Glomerular visceral epithelial cell (primary cell): ENCODE measurements around the gene LLGL1.

Source experiments
- DNase-seq: peaks from one replicate; pipeline ENCODE4 v3.0.0-alpha.2; 2016; ENCODE audit errors: extremely low spot score

LLGL1 gene

DNA sequence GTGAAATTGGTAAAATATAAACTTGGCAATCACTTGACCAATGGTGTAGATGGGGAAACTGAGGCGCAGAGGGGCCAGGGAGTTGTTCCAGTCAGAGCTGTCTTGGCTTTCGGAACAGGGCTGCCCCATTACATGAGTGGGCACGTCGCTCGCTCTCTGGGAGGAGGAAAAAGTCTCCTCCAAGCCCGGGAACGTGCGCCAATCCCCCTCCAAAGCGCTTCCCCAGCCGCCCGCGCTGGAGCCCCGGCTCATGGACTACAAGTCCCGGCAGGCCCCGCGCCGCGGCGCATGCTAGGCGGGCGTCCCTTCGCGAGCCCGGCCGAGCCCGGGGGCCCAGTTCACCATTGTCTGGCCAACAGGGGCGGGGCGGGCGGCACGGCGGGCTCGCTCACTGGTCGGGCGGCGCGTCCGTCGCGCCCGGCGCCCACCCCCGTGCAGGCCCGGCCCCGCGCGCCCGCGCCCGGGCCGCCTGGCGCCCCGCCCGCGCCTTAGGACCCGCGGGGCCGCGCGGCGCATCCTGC is at the start of gene LLGL1:
Gene LLGL1 (plus strand): TSS at position 515 of the 521 bp plus-strand sequence. CDS start 48 bp downstream, outside the sequence.
- DNase-seq: peak; percentile 97

DNA sequence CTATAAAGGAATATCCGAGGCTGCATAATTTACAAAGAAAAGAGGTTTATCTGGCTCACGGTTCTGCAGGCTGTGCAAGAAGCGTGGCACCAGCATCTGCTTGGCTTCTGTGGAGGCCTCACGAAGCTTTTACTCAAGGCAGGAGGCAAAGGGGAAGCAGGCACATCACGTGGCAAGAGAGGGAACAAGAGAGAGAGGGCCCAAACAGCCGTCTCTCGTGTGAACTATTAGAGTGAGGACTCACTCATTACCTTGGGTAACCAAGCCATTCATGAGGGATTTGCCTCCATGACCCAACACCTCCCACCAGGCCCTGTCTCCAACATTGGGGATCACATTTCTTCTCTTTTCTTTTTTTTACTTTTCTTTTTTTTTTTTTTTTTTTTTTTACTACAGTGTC is 49.3 kb upstream of the LLGL1 start:
- no peak for DNase-seq

DNA sequence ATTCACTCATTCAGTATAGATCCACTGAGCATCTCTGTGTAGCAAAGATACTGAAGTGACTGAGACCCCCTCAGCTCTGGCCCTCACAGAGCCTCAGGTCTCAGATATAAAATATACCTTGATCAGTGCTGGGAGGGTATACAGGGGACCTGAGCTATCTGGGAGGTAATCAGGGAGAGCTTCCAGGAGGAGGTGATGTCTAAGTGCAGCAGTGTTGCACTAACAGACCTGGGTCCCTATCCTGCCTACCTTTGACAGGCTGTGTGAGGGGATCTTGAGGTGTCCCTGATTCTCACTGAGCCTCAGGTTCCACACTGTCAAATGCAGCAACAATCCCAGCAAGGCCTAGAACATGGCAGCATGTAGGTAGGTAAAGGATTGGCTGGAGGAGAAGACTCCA is 48.3 kb upstream of the LLGL1 start:
- DNase-seq: no peak

DNA sequence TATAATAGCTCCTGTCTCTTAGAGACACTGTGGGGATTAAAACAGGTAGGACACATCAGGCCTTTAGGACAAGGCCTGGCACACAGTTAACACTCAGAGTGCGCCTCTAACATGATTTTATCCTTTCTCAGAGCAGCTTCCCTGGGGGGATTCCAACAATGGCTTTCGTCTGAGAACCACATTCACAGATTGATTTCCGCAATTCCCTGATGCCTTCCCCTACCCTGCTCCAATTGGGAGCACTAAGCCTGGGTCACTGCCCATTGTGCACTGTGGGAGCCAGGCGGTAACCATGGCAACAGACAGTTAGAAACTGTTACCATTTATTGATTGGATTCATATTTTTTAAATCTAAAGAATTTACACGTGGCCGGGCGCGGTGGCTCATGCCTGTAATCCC is 47.7 kb upstream of the LLGL1 start:
- no peak for DNase-seq

DNA sequence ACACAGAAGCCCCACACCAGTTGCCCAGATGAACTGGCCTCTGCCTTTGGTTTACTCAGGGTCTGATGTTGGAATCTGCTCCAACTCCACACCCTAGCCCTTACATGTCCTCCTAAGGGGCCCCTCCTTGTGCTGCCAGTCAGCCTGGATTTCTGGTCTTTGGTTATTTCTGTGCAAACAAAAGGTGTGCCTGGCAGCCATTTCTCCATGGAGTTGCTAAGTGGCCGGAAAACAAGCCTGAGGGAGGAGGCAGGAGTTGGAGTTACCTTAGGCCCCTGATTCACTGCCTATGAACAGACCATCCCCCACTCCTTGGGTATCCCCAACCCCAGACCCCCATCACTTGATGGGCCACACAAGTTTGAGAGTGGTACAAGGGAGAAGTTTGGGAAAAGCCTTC is 46.2 kb upstream of the LLGL1 start:
- DNase-seq: no peak

DNA sequence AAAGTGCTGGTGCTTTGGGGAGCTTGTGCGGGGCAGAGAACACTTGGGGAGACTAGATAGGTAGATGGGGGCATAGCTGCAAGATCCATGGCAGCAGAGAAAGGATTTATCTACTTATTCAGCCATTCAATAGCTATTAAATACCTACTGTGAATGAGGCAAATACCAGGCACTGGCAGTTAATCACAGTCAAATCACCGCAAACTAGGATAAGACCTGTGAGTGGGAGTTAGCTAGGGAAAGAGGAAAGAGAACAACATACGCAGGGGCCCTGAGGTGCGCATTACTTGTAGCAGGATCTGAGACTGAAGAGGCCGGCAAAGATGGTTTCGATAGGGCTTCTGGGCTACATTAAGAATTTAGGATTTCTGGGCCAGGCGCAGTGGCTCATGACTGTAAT is 45.6 kb upstream of the LLGL1 start:
- no peak for DNase-seq

DNA sequence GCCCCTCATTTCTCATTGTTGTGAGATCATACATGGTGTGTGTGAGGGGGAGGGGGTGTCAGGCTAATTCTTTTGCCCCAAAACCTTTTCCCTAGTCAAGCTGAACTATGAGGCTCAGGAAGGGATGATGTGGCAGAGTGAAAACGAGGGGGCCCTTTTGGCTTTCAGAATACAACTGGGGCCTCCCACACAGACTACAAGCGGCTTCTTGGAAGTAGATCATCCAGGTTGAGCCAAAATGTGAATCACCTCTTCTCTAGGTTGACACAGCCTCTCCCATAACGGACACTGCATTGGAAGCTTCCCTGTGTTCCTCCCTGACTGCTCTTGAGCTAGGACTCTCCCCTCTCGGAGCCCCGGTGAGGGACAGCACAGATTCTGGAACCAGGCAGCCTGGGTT is 44.1 kb upstream of the LLGL1 start:
- DNase-seq: no peak

DNA sequence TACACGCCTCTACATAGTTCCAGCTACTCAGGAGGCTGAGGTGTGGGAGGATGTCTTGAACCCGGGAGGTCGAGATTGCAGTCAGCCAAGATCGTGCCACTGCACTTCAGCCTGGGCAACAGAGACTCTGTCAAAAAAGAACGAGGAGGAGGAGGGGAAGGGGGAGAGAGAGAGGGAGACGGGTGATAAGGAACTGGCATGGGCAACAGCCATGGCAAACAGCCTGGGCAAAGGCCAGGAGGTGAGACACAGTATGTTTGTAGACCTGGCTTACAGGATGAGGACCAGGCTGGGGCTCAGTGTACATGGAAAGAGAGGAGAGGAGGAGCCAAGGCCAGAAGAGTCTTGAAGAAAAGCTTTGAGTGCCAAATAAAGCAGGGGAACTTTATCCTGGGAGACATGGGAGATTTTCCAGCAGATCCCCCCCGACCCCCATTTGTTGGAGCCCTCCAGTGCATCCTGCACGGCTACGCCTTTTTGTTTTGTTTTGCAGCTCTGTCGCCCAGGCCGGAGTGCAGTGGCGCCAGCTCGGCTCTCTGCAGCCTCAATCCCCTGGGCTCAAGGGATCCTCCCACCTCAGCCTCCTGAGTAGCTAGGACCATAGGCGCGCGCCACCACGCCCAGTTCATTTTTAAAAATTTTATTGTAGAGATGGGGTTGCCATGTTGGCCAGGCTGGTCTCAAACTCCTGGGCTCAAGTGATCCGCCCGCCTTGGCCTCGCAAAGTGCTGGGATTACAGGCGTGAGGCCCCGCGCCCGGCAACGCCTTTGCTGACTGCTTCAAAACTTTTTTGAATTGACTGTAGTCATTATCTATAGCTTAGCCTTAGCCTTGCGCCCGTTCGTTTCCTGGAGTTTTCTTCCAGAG is 43.1 kb upstream of the LLGL1 start:
- no peak for DNase-seq

DNA sequence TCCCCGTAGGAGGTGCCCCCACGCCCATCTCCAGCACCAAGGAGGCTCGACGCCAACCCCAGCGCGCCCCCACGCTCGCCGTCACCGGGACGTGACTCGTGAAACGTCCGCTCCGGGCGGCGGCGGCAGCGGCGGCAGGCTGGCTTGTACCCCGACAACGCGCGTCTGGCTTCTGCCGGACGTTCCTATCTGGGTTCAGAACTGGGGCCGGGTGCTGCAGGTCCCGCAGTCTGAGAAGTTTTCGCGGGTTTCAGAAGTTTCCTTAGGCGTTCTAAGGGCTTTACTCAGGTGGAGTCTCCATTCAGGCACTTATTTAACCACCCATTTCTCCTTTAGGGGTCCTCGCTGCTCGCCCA is 42.5 kb upstream of the LLGL1 start:
- peak; percentile 88 for DNase-seq

DNA sequence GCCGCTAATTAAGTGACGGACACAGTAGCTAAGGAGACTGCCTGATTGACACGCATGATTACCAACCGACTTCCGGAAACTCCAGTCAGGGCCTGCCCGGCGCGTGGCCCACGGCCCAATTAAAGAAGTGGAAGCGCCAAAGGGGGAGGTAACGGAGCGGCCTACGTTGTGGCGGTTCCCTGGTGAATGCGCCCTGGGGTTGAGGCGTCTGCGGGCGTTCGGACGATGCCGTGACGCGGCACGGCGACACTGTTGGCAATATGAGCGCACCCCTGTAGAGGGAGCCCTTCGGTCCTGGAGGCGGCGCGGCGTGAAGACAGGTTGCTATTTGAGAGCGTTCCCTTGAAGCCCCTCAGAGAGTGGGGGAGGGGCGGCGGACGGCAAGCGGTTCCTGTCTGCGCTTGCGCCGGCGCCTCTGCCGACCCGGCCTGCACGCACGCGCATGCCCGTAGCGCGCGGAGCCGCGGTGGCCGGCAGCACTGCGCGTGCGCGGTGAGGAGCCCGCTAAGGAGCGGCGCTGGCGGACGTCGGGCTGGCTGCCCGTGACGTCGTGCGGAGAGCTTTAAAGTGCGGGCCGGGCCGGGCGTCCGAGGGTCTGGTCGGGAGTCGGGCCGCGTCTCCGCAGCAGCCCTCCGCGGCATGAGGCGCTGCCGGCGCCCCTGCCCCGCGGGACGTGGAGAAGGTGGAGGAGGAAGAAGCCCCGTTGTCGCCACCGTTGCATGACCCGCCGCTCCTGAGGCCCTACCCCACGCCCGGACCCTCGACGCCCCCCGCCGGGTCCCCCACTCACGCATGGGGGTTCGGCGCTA is 41.9 kb upstream of the LLGL1 start, which contains the start of gene ALKBH5:
Gene ALKBH5 (plus strand): TSS at position 495 of the 809 bp plus-strand sequence. CDS start 416 bp downstream, outside the sequence.
- DNase-seq: peak; percentile 100

DNA sequence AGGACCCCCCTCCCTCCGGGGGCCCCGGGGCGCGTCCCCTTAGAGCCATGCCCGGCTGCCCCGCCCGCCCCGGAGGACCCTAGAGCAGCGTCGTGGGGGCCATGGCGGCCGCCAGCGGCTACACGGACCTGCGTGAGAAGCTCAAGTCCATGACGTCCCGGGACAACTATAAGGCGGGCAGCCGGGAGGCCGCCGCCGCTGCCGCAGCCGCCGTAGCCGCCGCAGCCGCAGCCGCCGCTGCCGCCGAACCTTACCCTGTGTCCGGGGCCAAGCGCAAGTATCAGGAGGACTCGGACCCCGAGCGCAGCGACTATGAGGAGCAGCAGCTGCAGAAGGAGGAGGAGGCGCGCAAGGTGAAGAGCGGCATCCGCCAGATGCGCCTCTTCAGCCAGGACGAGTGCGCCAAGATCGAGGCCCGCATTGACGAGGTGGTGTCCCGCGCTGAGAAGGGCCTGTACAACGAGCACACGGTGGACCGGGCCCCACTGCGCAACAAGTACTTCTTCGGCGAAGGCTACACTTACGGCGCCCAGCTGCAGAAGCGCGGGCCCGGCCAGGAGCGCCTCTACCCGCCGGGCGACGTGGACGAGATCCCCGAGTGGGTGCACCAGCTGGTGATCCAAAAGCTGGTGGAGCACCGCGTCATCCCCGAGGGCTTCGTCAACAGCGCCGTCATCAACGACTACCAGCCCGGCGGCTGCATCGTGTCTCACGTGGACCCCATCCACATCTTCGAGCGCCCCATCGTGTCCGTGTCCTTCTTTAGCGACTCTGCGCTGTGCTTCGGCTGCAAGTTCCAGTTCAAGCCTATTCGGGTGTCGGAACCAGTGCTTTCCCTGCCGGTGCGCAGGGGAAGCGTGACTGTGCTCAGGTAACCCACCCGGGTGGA is 41.0 kb upstream of the LLGL1 start:
- DNase-seq: peak; percentile 40

DNA sequence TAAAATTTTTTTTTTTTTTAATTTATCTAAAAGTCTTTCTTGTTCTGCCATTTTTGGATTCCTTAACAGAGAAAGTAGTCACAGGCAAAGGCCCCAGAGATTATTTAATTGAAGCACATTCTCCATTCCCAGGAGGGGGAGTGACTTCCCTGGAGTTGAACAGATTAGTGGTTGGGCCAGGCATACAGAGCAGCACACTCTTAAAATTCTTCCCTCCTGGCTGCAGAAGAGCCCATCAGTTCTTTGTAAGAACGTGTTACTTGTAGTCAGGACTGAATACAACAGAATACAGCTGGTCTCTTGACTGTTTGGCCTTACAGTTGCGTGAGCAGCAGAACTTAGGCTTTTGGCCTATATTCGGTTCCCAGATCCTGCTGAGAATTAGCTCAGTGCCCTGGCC is 40.0 kb upstream of the LLGL1 start:
- peak; percentile 26 for DNase-seq

DNA sequence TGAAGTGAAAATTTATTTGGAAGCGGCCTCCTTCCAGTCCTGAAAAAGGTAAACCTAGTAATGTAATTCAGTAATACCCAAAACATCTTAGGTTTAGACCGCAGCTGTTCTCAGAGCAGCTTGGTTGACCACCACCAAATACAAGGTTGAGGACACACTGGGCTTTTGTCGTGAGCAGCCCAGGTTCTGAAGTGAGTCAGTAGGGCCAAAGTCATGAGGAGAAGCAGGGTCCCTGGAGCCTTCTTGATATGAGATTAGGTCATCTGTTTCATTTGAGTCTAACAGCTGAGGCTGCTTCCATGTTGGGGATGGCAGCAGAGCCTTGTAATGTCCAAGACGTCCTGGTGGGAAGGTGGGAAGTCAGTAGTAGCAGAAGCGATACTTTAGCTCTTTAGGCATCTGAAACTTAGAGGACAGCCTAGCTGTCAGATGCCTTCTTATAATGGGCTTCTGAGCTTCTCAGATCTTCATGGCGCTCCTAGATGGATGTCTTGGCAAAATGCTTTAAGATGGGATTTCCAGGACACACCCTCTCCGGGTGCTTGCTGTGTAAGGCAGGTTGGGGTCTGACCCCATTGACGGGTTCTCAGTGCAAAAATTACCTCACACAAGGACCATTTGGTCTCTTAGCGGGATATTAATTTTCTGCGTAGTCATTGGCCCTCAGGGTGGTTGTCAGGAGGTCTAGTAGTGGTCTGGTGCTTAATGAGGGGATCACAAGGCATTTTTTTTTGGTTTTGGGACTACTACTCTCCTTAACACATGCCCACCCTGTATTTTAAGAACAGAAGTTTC is 39.4 kb upstream of the LLGL1 start:
- peak; percentile 36 for DNase-seq

DNA sequence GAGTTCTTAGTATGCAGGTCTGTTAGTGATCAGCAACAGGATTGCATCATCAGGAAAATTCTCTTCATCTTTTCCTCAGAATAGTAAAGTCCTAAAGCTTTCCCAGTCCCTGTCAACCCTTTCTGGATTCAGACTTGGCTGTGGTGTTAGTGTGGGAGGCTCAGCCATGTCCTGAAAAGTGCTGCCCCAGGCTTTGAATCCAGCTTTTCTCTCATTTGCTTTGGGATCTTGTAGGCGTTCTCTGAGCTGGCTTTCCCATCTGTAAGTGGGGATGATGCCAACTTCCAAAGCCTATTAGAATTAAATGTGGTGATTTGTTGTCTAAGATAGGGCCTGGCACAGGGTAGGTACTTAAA is 38.8 kb upstream of the LLGL1 start:
- DNase-seq: peak; percentile 4

DNA sequence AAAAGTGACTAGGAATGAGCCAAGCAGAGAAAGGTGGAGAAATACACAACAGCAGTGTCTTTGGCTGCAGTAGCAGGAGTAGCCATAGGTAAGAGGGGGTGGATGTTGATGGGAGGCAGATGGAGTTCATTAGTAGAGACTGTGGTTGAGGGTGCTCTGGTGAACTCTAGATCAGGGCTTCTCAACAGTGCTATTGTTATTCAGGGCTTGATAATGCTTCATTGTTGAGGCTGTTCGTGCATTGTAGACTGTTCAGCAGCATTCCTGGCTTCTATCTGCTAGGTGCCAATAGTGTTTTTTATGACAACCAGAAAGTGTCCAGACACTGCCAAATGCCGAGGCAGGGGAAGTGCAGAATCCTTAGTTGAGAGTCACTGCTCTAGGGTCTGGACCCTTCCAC is 38.2 kb upstream of the LLGL1 start:
- no peak for DNase-seq

DNA sequence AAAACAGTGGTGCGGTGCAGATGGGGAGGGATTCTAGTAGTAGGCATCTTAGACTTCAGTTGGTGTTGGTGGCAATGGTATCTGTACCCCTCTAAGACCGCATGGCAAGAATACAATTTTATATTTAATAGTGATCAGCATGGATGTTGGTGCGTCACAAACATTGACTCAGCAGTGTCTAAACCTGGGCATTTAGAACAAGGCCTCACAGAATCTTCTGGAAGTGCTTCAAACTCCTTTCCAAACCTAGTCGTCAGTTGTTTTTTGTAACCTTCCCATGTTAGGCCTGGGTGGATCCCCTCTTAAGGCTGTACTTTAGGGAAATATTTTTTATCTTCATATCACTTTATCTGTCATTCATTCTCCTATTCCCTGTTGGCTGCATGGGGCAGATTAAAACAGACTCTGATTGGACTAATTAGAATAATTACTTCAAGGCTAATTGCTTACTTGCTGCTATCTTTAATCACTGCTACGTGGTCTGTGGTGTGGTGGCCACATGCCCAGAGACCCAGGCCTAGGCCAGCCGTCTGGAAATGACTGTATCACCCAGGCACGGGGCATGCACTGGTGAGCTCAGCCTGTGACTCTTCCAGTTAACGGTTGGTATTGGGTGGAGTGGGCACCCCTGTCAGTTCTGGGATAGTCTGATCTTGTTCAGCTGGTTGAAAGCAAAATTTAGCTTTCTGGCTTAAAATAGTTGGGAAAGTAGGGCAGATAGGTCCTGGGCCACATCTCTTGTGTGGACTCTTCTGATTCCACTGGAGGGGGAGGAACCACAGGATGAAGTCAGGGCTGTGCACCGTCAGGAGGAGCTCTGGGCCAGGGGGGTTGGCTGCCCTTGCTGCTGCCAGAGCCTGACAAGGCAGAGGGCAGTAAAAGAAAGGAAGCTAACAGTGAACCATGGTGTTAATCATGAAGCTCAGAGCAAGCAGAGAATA is 37.3 kb upstream of the LLGL1 start:
- peak; percentile 76 for DNase-seq

DNA sequence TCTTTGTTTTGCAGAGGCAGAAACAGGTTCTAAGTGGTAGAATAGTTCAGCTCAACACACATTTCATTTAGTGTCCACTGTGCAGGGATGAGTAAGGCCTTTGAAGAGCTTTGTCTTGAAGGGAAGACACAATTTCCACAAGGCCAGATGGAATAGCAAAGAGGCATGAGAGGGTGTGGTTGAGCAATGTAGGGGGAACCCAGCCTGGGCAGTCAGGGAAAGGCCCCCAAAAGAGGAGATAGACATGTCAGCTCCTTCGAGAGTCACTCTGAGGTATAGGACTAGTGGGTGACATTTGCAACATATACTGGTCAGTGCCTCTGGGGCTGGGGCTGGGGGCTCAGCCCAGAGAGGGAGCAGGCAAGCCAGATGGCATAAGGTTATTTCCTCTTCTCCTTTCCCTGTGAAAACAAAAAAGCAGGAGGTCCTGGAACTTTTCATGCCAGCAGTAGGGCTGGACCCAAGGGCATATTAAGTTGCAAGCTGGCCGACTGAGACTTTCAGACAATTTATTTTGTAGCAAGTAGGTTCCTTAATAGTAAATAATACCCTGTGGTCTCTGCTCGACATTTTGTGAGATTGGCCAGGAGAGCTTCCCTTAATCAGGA is 34.7 kb upstream of the LLGL1 start:
- DNase-seq: no peak

DNA sequence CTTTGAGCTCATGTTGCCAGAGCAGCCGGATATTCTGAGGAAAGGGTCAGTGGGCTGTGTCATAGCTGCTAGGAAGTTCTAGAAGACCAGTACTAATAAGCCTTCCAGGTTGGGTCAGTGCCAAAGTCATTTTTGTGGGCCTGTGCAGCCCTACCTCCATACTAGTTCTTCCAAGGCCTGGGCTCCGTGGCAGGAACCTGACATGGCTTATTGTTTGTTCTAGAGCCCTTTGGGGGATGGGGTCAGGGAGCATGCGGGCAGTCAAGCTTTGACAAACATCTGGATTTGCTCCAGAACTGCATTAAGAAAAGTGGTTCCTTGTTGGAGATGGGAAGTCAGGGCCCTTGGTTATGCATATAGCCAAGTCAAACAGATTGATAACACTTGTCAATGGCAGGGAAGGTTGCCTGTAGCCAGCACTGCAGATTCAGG is 34.2 kb upstream of the LLGL1 start:
- peak; percentile 21 for DNase-seq

DNA sequence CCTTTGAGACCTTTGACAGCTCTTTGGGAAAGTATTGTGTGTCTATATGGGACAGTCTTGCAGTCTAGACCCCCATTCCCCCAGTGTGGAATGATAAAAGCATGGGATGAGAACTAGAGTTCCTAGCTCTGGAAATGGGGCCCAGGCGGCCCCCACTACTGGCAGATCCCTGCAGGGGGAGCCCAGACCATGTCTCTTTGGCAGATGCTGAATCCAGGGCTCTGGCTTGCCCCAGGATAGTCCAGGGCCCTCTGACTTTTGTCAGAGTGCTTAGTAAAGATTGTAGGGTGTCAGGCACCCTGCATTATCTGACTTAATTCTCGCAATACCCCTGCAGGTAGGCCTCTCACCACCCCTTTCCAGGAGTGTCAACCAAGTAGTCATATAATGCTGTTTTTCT is 33.5 kb upstream of the LLGL1 start:
- DNase-seq: peak; percentile 16
